Astrocyte (in vitro differentiated cells and primary cell): ENCODE measurements around the gene FLRT2. TPM values are rescaled to one million over a fixed set of nuclear protein-coding genes. Genes with fewer than 3 reads are reported as not detected.

Experiments used
- DNase-seq: peaks from one replicate; pipeline ENCODE4 v3.0.0-alpha.2; 2010; ENCODE audit warnings: low read depth
- FAIRE-seq: peaks from 2 replicates; lab custom pipeline; 2011; peaks lifted over from hg19 to GRCh38; lab: Jason Lieb, UNC
- H2AFZ ChIP-seq: 2 replicates; pipeline ENCODE4 v1.6.0; 2012; ENCODE audit warnings: low read depth, low read length, inconsistent platforms
- H3K27ac ChIP-seq: 2 replicates; pipeline ENCODE4 v1.5.1; 2011; ENCODE audit warnings: low read depth, low read length, inconsistent platforms
- H3K27me3 ChIP-seq: 2 replicates; pipeline ENCODE4 v1.6.0; 2011; ENCODE audit warnings: low read length, inconsistent platforms; ENCODE audit not compliant: insufficient read depth
- H3K36me3 ChIP-seq: 2 replicates; pipeline ENCODE4 v1.5.1; 2011; ENCODE audit warnings: low read length, inconsistent platforms; ENCODE audit not compliant: insufficient read depth
- H3K4me1 ChIP-seq: 2 replicates; pipeline ENCODE4 v1.5.1; 2011; ENCODE audit warnings: low read length, inconsistent platforms; ENCODE audit not compliant: insufficient read depth
- H3K4me2 ChIP-seq: 2 replicates; pipeline ENCODE4 v1.6.0; 2012; ENCODE audit warnings: low read length, inconsistent platforms
- H3K4me3 ChIP-seq: 2 replicates; pipeline ENCODE4 v1.5.1; 2011; ENCODE audit warnings: low read depth, mild to moderate bottlenecking, low read length, inconsistent platforms; ENCODE audit not compliant: insufficient read depth
- H3K79me2 ChIP-seq: 2 replicates; pipeline ENCODE4 v1.6.0; 2012; ENCODE audit warnings: mild to moderate bottlenecking, low read length, inconsistent platforms; ENCODE audit not compliant: insufficient read depth
- H3K9ac ChIP-seq: 2 replicates; pipeline ENCODE4 v1.6.0; 2012; ENCODE audit warnings: mild to moderate bottlenecking, low read length, inconsistent platforms
- H3K9me3 ChIP-seq: 2 replicates; pipeline ENCODE4 v1.5.1; 2012; ENCODE audit warnings: low read depth, mild to moderate bottlenecking, low read length, inconsistent platforms; ENCODE audit not compliant: insufficient read depth
- H4K20me1 ChIP-seq: 2 replicates; pipeline ENCODE4 v1.6.0; 2012; ENCODE audit warnings: low read length, inconsistent platforms; ENCODE audit not compliant: insufficient read depth
- H3K27ac Mint-ChIP-seq: one replicate; pipeline ENCODE4 v1.8.0; 2021; ENCODE audit warnings: mild to moderate bottlenecking, mixed read lengths; ENCODE audit not compliant: unreplicated experiment
- H3K27me3 Mint-ChIP-seq: one replicate; pipeline ENCODE4 v1.8.0; 2021; ENCODE audit warnings: low read depth, mixed read lengths; ENCODE audit not compliant: unreplicated experiment
- H3K36me3 Mint-ChIP-seq: one replicate; pipeline ENCODE4 v1.8.0; 2021; ENCODE audit warnings: low read depth, mixed read lengths; ENCODE audit not compliant: unreplicated experiment
- H3K4me1 Mint-ChIP-seq: one replicate; pipeline ENCODE4 v1.8.0; 2021; ENCODE audit warnings: low read depth, mixed read lengths; ENCODE audit not compliant: unreplicated experiment
- H3K4me3 Mint-ChIP-seq: one replicate; pipeline ENCODE4 v1.8.0; 2021; ENCODE audit warnings: mild to moderate bottlenecking, moderate library complexity, mixed read lengths; ENCODE audit not compliant: unreplicated experiment
- H3K9me3 Mint-ChIP-seq: one replicate; pipeline ENCODE4 v1.8.0; 2021; ENCODE audit warnings: mild to moderate bottlenecking, mixed read lengths; ENCODE audit not compliant: unreplicated experiment
- EZH2 ChIP-seq: IDR thresholded peaks from 2 replicates; pipeline ENCODE4 v1.6.1; 2012; ENCODE audit warnings: mild to moderate bottlenecking, low read length, inconsistent platforms; ENCODE audit not compliant: insufficient read depth
- total RNA-seq: library from RNA; stranded (reverse); gene quantifications from 2 replicates; pipeline ENCODE4 v1.2.1, GENCODE V29; 2021
- TF ChIP-seq, protein P1 (sequence below): IDR thresholded peaks from 2 replicates; pipeline ENCODE4 v1.5.1; 2011; ENCODE audit warnings: low read depth, mild to moderate bottlenecking, inconsistent platforms, low read length, moderate library complexity; ENCODE audit not compliant: insufficient read depth

Gene FLRT2
- total RNA-seq, 1 donor from 2014 or later, result 227 TPM

GRCh38 chr14:85535991-85536832, 6.3 kb downstream of the FLRT2 start:
- peak overlapping the region; percentile 92 for H3K27ac Mint-ChIP-seq
- H3K36me3 Mint-ChIP-seq, result peaks cover 19% of the 10 kb centered on the region
- FAIRE-seq (peak; percentile 69), DNase-seq (peak; percentile 48)
- H3K27ac ChIP-seq, result no peak overlapping the region
- peaks cover 17% of the 10 kb centered on the region for H3K4me1 Mint-ChIP-seq
- peak overlapping the region; percentile 35 for H3K4me2 ChIP-seq
- H3K27me3 Mint-ChIP-seq, result no peaks in the 10 kb centered on the region
- H4K20me1 ChIP-seq, result peaks cover 8% of the 10 kb centered on the region
- no peaks in the 10 kb centered on the region for H3K9me3 Mint-ChIP-seq
- no peaks in the 10 kb centered on the region for H3K79me2 ChIP-seq
- H3K4me1 ChIP-seq, result peaks cover 24% of the 10 kb centered on the region
- H3K9me3 ChIP-seq, result no peaks in the 10 kb centered on the region
- no peak overlapping the region for H3K9ac ChIP-seq
- no peak overlapping the region for H3K4me3 ChIP-seq
- TF ChIP-seq, protein P1, sequence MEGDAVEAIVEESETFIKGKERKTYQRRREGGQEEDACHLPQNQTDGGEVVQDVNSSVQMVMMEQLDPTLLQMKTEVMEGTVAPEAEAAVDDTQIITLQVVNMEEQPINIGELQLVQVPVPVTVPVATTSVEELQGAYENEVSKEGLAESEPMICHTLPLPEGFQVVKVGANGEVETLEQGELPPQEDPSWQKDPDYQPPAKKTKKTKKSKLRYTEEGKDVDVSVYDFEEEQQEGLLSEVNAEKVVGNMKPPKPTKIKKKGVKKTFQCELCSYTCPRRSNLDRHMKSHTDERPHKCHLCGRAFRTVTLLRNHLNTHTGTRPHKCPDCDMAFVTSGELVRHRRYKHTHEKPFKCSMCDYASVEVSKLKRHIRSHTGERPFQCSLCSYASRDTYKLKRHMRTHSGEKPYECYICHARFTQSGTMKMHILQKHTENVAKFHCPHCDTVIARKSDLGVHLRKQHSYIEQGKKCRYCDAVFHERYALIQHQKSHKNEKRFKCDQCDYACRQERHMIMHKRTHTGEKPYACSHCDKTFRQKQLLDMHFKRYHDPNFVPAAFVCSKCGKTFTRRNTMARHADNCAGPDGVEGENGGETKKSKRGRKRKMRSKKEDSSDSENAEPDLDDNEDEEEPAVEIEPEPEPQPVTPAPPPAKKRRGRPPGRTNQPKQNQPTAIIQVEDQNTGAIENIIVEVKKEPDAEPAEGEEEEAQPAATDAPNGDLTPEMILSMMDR, result peak; percentile 49
- no peak for TF ChIP-seq EZH2
- no peak overlapping the region for H2AFZ ChIP-seq
- peak overlapping the region; percentile 93 for H3K4me3 Mint-ChIP-seq
- H3K27me3 ChIP-seq, result peaks cover 15% of the 10 kb centered on the region
- no peaks in the 10 kb centered on the region for H3K36me3 ChIP-seq

DNA sequence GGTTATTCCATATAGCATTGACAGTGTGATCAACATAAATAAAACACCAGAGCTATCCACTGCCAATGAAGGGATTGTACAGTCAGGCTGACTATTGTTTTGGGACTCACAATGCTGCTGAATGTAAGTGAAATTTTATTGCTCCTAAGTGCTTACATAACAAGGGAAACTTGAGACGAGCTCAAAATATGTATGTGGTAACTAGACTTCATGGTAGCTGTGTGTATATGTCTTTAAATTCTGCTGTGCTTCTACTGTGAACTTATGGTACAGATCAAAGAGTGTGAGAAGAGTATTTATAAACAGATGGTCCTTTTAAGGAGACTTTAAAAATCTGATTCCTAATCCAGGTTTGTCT, 6.9 kb downstream of the FLRT2 start:
- Histone ChIP-seq H3K9ac (no peak overlapping the region), H3K4me2 (no peak overlapping the region), H3K79me2 (no peaks in the 10 kb centered on the region), H3K27ac (no peak overlapping the region), H2AFZ (no peak overlapping the region), H3K36me3 (no peaks in the 10 kb centered on the region), H4K20me1 (peaks cover 8% of the 10 kb centered on the region), H3K27me3 (peaks cover 14% of the 10 kb centered on the region), H3K9me3 (no peaks in the 10 kb centered on the region), H3K4me3 (no peak overlapping the region), H3K4me1 (peaks cover 18% of the 10 kb centered on the region)
- Mint-ChIP-seq H3K36me3 (peaks cover 22% of the 10 kb centered on the region), H3K9me3 (no peaks in the 10 kb centered on the region), H3K27ac (peak overlapping the region; percentile 92), H3K27me3 (no peaks in the 10 kb centered on the region), H3K4me3 (peak overlapping the region; percentile 93), H3K4me1 (peaks cover 18% of the 10 kb centered on the region)
- no peak for TF ChIP-seq EZH2
- TF ChIP-seq, protein P1, result no peak
- FAIRE-seq (no peak), DNase-seq (no peak)

GRCh38 chr14:85537526-85537925, 7.6 kb downstream of the FLRT2 start:
- peaks cover 8% of the 10 kb centered on the region for H4K20me1 ChIP-seq
- peaks cover 19% of the 10 kb centered on the region for H3K4me1 Mint-ChIP-seq
- H3K79me2 ChIP-seq, result no peaks in the 10 kb centered on the region
- peaks cover 14% of the 10 kb centered on the region for H3K27me3 ChIP-seq
- no peak overlapping the region for H2AFZ ChIP-seq
- H3K4me3 ChIP-seq, result no peak overlapping the region
- no peak overlapping the region for H3K27ac ChIP-seq
- DNase-seq (no peak), FAIRE-seq (no peak)
- no peaks in the 10 kb centered on the region for H3K9me3 Mint-ChIP-seq
- H3K4me1 ChIP-seq, result peaks cover 11% of the 10 kb centered on the region
- no peaks in the 10 kb centered on the region for H3K9me3 ChIP-seq
- peaks cover 22% of the 10 kb centered on the region for H3K36me3 Mint-ChIP-seq
- H3K4me3 Mint-ChIP-seq, result peak overlapping the region; percentile 93
- H3K4me2 ChIP-seq, result no peak overlapping the region
- no peak overlapping the region for H3K27ac Mint-ChIP-seq
- TF ChIP-seq, protein P1, result no peak
- TF ChIP-seq EZH2, result no peak
- H3K36me3 ChIP-seq, result no peaks in the 10 kb centered on the region
- no peaks in the 10 kb centered on the region for H3K27me3 Mint-ChIP-seq
- no peak overlapping the region for H3K9ac ChIP-seq
